HEK293 (cell line): ENCODE results near the gene SLC2A6.

Experiments used
- CTCF ChIA-PET: fragments of 350-600 bp; formaldehyde crosslinking; extraction: SDS; loops from one replicate; lab custom pipeline; 2021; ENCODE audit warnings: antibody characterized with exemption; lab: Yijun Ruan, JAX
- POLR2A ChIA-PET: fragments of 300-600 bp; formaldehyde crosslinking; extraction: SDS; loops from one replicate; lab custom pipeline; 2020; ENCODE audit warnings: antibody characterized with exemption, inconsistent platforms; lab: Yijun Ruan, JAX
- H3K27ac ChIP-seq: fragments of 200-500 bp; sonication (Bioruptor generic); 2 replicates; pipeline ENCODE4 v1.5.1; 2014; ENCODE audit warnings: low read depth, low read length, control low read depth, inconsistent platforms; ENCODE audit errors: extremely low read depth
- H3K36me3 ChIP-seq, 2 experiments: fragments of 200-500 bp in 1 of 2; sonication (Bioruptor generic) in 1 of 2; 1 replicate in 1 of 2; 2 replicates in 1 of 2; pipeline ENCODE4 v1.5.1; 2014 to 2017; ENCODE audit warnings: inconsistent platforms in 2 of 2, low read length in 2 of 2; ENCODE audit not compliant: control insufficient read depth in 2 of 2, insufficient read depth in 1 of 2
- H3K4me1 ChIP-seq: fragments of 200-500 bp; sonication (Bioruptor generic); 2 replicates; pipeline ENCODE4 v1.5.1; 2014; ENCODE audit warnings: mild to moderate bottlenecking, low read length, inconsistent platforms; ENCODE audit not compliant: control insufficient read depth, insufficient read depth
- H3K4me3 ChIP-seq: 2 replicates; pipeline ENCODE4 v1.5.1; 2011; ENCODE audit warnings: low read depth, mild to moderate bottlenecking, control low read depth, low read length, moderate library complexity
- H3K9me3 ChIP-seq: fragments of 200-500 bp; sonication (Bioruptor generic); 2 replicates; pipeline ENCODE4 v1.5.1; 2014; ENCODE audit warnings: low read depth, low read length, inconsistent platforms; ENCODE audit not compliant: control insufficient read depth, insufficient read depth
- EGR2 ChIP-seq: fragments of 450-650 bp; formaldehyde crosslinking; IDR thresholded peaks from 2 replicates; pipeline ENCODE4 v1.5.1; 2016; ENCODE audit warnings: low read depth, missing biosample characterization, missing genetic modification characterization
- KLF17 ChIP-seq: fragments of 450-650 bp; formaldehyde crosslinking; IDR thresholded peaks from 2 replicates; pipeline ENCODE4 v1.5.1; 2016; ENCODE audit warnings: missing biosample characterization, missing genetic modification characterization
- PRDM4 ChIP-seq: fragments of 450-650 bp; formaldehyde crosslinking; IDR thresholded peaks from 2 replicates; pipeline ENCODE4 v1.5.1; 2017; ENCODE audit warnings: missing biosample characterization, missing genetic modification characterization
- SCRT1 ChIP-seq: fragments of 450-650 bp; formaldehyde crosslinking; IDR thresholded peaks from 2 replicates; pipeline ENCODE4 v1.5.1; 2016; ENCODE audit warnings: missing biosample characterization, missing genetic modification characterization, borderline replicate concordance
- SP7 ChIP-seq: fragments of 450-650 bp; formaldehyde crosslinking; IDR thresholded peaks from 2 replicates; pipeline ENCODE4 v1.5.1; 2016; ENCODE audit warnings: missing biosample characterization, missing genetic modification characterization
- TCF7L2 ChIP-seq: IDR thresholded peaks from 2 replicates; pipeline ENCODE4 v1.6.1; 2011; ENCODE audit warnings: low read depth, mild to moderate bottlenecking, inconsistent platforms, low read length, moderate library complexity, borderline replicate concordance
- ZBTB26 ChIP-seq: fragments of 450-650 bp; formaldehyde crosslinking; optimal IDR thresholded peaks from 2 replicates; pipeline ENCODE3; 2016; ENCODE audit warnings: missing biosample characterization, mild to moderate bottlenecking, missing genetic modification characterization
- ZBTB8A ChIP-seq: fragments of 450-650 bp; formaldehyde crosslinking; IDR thresholded peaks from 2 replicates; pipeline ENCODE4 v1.5.1; 2016; ENCODE audit warnings: missing biosample characterization, missing genetic modification characterization
- ZIC2 ChIP-seq: fragments of 450-650 bp; formaldehyde crosslinking; IDR thresholded peaks from 2 replicates; pipeline ENCODE4 v1.5.1; 2016; ENCODE audit warnings: missing biosample characterization, missing genetic modification characterization
- ZNF18 ChIP-seq: fragments of 450-650 bp; formaldehyde crosslinking; IDR thresholded peaks from 2 replicates; pipeline ENCODE4 v1.5.1; 2016; ENCODE audit warnings: missing biosample characterization, missing genetic modification characterization
- ZNF19 ChIP-seq: fragments of 450-650 bp; formaldehyde crosslinking; IDR thresholded peaks from 2 replicates; pipeline ENCODE4; 2016; ENCODE audit warnings: missing biosample characterization, missing genetic modification characterization, low read depth
- ZNF26 ChIP-seq: fragments of 450-650 bp; formaldehyde crosslinking; IDR thresholded peaks from 2 replicates; pipeline ENCODE4 v1.5.1; 2016; ENCODE audit warnings: missing biosample characterization, missing genetic modification characterization
- ZNF335 ChIP-seq: fragments of 450-650 bp; formaldehyde crosslinking; conservative IDR thresholded peaks from 2 replicates; pipeline ENCODE4 v1.5.1; 2016; ENCODE audit warnings: missing biosample characterization, missing genetic modification characterization
- ZNF391 ChIP-seq: fragments of 450-650 bp; formaldehyde crosslinking; IDR thresholded peaks from 2 replicates; pipeline ENCODE4 v1.5.1; 2016; ENCODE audit warnings: low read depth, missing biosample characterization, missing genetic modification characterization, borderline replicate concordance
- ZNF404 ChIP-seq: fragments of 450-650 bp; formaldehyde crosslinking; IDR thresholded peaks from 2 replicates; pipeline ENCODE4 v1.5.1; 2017; ENCODE audit warnings: missing biosample characterization, missing genetic modification characterization
- ZNF433 ChIP-seq: fragments of 450-650 bp; formaldehyde crosslinking; IDR thresholded peaks from 2 replicates; pipeline ENCODE4 v1.5.1; 2016; ENCODE audit warnings: missing biosample characterization, missing genetic modification characterization, low read depth
- ZNF585B ChIP-seq: fragments of 450-650 bp; formaldehyde crosslinking; IDR thresholded peaks from 2 replicates; pipeline ENCODE4 v1.5.1; 2016; ENCODE audit warnings: missing biosample characterization, missing genetic modification characterization
- ZNF624 ChIP-seq: fragments of 450-650 bp; formaldehyde crosslinking; IDR thresholded peaks from 2 replicates; pipeline ENCODE4 v1.5.1; 2017; ENCODE audit warnings: missing biosample characterization, missing genetic modification characterization
- ZNF626 ChIP-seq: fragments of 450-650 bp; sonication (Bioruptor Pico); formaldehyde crosslinking; IDR thresholded peaks from 2 replicates; pipeline ENCODE4 v1.5.1; 2018; ENCODE audit warnings: missing biosample characterization, missing genetic modification characterization, inconsistent platforms
- ZNF654 ChIP-seq: fragments of 450-650 bp; formaldehyde crosslinking; IDR thresholded peaks from 2 replicates; pipeline ENCODE4 v1.5.1; 2016; ENCODE audit warnings: low read depth, missing biosample characterization, missing genetic modification characterization
- ZNF677 ChIP-seq: fragments of 450-650 bp; IDR thresholded peaks from 2 replicates; pipeline ENCODE4 v1.5.0; 2018; ENCODE audit warnings: missing biosample characterization, mild to moderate bottlenecking, missing genetic modification characterization, moderate library complexity
- ZNF777 ChIP-seq: fragments of 450-650 bp; formaldehyde crosslinking; IDR thresholded peaks from 2 replicates; pipeline ENCODE4 v1.5.1; 2017; ENCODE audit warnings: missing biosample characterization, missing genetic modification characterization, borderline replicate concordance
- ZNF830 ChIP-seq: fragments of 450-650 bp; IDR thresholded peaks from 2 replicates; pipeline ENCODE4 v1.5.0; 2018; ENCODE audit warnings: missing biosample characterization, missing genetic modification characterization, low read depth, mild to moderate bottlenecking, moderate library complexity
- ZSCAN16 ChIP-seq: fragments of 450-650 bp; formaldehyde crosslinking; IDR thresholded peaks from 2 replicates; pipeline ENCODE4 v1.5.1; 2016; ENCODE audit warnings: missing biosample characterization, missing genetic modification characterization
- ZSCAN4 ChIP-seq: fragments of 450-650 bp; formaldehyde crosslinking; IDR thresholded peaks from 2 replicates; pipeline ENCODE4 v1.5.1; 2017; ENCODE audit warnings: missing biosample characterization, missing genetic modification characterization

Gene SLC2A6

GRCh38 chr9:133492061-133493021 lies 13.4 kb upstream of the SLC2A6 start:
- Histone ChIP-seq H3K4me3 (no peak overlapping the region), H3K27ac (no peak overlapping the region), H3K36me3 (no peaks in the 10 kb centered on the region)
- POLR2A ChIA-PET: no interaction called here
- TF ChIP-seq ZNF654 (tag by site-specific recombination): no peak
- no peak for TF ChIP-seq ZBTB26 (tag by site-specific recombination)
- no peak for TF ChIP-seq ZBTB8A
- no peak for TF ChIP-seq ZNF777 (tag by site-specific recombination)
- TF ChIP-seq ZNF18 (tag by site-specific recombination): no peak
- TF ChIP-seq ZNF335 (tag by site-specific recombination): no peak
- no peak for TF ChIP-seq ZNF624 (tag by site-specific recombination)
- peak; percentile 43 for TF ChIP-seq ZIC2
- 0 out of 2 replicates have a peak, but pooled peaks have one; percentile 15 for TF ChIP-seq ZNF433 (tag by site-specific recombination)
- no peak for TF ChIP-seq ZNF404 (tag by site-specific recombination)
- no peak for TF ChIP-seq ZSCAN4
- no peak for TF ChIP-seq ZNF19 (tag by site-specific recombination)
- no peak for TF ChIP-seq TCF7L2
- no peak for TF ChIP-seq SP7 (tag by site-specific recombination)
- TF ChIP-seq, all 188 proteins: peak for 2
- CTCF ChIA-PET: interaction anchor here (0.6 to 1.4 kb wide), 2 partner anchors 10 to 233 kb away, joined by 3 read pairs; no protein-coding TSS in a partner anchor
- H3K4me1 ChIP-seq: no peaks in the 10 kb centered on the region
- H3K9me3 ChIP-seq: no peaks in the 10 kb centered on the region

- no peak overlapping the region for H3K4me3 ChIP-seq
- H3K9me3 ChIP-seq: no peaks in the 10 kb centered on the region
- ChIA-PET POLR2A (no interaction called here), CTCF (interaction anchor here (1.2 to 1.4 kb wide), 2 partner anchors 11 to 87 kb away, joined by 3 read pairs; no protein-coding TSS in a partner anchor)
- no peaks in the 10 kb centered on the region for H3K36me3 ChIP-seq
- no peaks in the 10 kb centered on the region for H3K4me1 ChIP-seq
- H3K27ac ChIP-seq: no peak overlapping the region
- no peak for TF ChIP-seq ZSCAN16
- TF ChIP-seq ZNF585B (tag by site-specific recombination): no peak
- no peak for TF ChIP-seq ZNF626 (tag by site-specific recombination)
- no peak for TF ChIP-seq SCRT1
- TF ChIP-seq ZNF677 (tag by site-specific recombination): no peak
- no peak for TF ChIP-seq ZNF624 (tag by site-specific recombination)
- no peak for TF ChIP-seq ZNF26
- TF ChIP-seq PRDM4 (tag by site-specific recombination): no peak
- no peak for TF ChIP-seq ZNF830 (tag by site-specific recombination)
- no peak for TF ChIP-seq EGR2 (tag by site-specific recombination)
- no peak for TF ChIP-seq ZNF391 (tag by site-specific recombination)
- no peak for TF ChIP-seq KLF17
Observed at GRCh38 chr9:133491656-133491925, 12.7 kb upstream of the SLC2A6 start.
